Measurements from ENCODE around the gene SMAP1.

The SMAP1 gene

DNA sequence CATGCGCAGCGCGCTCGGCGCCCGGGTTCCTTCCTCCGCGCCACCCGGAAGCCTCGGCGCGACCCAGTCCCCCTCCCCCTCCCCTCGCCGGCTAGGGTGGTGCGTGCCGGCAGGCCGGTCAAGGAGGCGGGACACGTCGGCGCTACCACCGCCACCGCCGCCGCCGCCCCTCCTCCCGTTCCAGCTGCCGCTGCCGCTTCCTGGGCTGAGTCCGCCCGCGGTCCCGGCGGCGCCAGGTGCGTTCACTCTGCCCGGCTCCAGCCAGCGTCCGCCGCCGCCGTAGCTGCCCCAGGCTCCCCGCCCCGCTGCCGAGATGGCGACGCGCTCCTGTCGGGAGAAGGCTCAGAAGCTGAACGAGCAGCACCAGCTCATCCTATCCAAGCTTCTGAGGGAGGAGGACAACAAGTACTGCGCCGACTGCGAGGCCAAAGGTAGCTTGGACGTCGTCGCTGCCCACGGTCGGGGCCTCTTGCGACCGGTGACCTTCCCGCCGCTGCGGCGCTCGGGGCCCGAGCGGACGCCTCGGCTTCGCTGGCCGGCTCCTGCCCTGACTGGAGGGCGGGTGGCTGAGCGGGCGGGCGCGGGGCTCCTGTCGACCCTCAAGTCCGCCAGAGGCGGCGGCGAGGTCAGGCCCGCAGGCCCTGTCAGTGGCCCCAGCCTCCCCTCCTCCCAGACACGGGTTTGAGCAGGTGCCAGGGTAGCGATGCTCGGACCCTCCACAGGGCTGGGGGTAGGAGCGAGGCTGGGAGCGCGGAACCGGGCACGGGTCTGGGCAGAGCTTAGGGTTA is at the start of gene SMAP1:
Gene SMAP1, plus strand, starts transcription at position 173 of the 788 bp plus-strand sequence. Its CDS starts 141 bp downstream, at position 314.
- DNase-seq (ENCODE audit: low read depth in 1 of 2, low spot score in 1 of 2), result peak; percentile 88 to 93

GRCh38 chr6:70620746-70621145 is 46.9 kb upstream of the SMAP1 start:
- DNase-seq (ENCODE audit: low read depth in 1 of 2, low spot score in 1 of 2), result no peak

- DNase-seq (ENCODE audit: low read depth in 1 of 2, low spot score in 1 of 2), result no peak
Measured at GRCh38 chr6:70622461-70622860, 45.2 kb upstream of the SMAP1 start.

DNA sequence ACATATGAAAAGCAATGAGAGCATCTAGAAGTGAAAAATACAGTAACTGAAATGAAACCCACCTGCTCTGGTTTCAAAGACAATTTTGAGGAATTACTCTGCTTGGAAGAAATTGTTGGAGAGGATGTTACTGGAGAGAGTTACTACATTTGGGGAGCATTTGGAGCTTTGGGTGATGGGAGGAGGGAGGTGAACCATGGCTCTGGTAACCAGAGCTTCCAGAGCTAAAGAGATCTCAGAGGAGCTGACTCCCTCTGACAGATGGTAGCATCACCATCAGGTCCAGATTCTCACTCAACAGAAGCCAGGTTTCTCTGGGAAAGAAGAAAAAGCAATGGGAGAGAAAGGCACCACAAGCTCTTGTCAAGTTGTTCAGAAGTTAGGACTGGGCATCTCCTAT is 42.2 kb upstream of the SMAP1 start:
- DNase-seq (ENCODE audit: low read depth in 1 of 2, low spot score in 1 of 2), result no peak

DNA sequence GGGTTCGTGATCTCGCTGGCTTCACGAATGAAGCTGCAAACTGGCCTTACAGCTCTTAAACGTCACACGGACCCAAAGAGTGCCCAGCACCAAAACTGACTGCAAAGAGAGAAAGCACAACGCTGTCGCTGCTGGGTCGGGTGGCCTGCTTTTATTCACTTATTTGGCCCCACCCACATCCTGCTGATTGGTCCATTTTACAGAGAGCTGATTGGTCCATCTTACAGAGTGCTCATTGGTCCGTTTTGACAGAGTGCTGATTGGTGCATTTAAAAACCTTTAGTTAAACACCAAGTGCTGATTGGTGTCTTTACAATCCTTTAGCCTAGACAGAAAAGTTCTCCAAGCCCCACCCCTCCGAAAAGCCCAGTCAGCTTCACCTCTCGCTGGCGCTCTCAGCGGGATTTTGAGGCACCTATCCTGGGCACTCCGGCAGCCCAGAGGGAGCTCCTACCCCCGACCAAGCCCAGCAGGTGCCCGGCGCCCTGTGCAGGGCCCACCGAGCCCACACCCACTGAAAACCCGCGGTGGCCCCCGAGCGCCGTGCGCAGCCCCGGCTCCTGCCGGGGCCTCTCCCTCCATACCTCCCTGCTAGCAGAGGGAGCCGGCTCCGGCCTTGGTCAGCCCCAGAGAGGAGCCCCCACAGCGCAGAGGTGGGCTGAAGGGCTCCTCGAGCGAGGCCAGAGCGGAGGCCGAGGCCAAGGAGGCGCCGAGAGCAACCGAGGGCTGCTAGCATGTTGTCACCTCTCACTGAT is 40.0 kb upstream of the SMAP1 start:
- no peak for DNase-seq (ENCODE audit: low read depth in 1 of 2, low spot score in 1 of 2)

GRCh38 chr6:70629929-70630328 is 37.8 kb upstream of the SMAP1 start:
- no peak for DNase-seq (ENCODE audit: low read depth in 1 of 2, low spot score in 1 of 2)

- no peak for DNase-seq (ENCODE audit: low read depth in 1 of 2, low spot score in 1 of 2)
Measured at GRCh38 chr6:70633870-70634269, 33.8 kb upstream of the SMAP1 start.

GRCh38 chr6:70636596-70636995 is 31.1 kb upstream of the SMAP1 start:
- no peak for DNase-seq (ENCODE audit: low read depth in 1 of 2, low spot score in 1 of 2)

DNA sequence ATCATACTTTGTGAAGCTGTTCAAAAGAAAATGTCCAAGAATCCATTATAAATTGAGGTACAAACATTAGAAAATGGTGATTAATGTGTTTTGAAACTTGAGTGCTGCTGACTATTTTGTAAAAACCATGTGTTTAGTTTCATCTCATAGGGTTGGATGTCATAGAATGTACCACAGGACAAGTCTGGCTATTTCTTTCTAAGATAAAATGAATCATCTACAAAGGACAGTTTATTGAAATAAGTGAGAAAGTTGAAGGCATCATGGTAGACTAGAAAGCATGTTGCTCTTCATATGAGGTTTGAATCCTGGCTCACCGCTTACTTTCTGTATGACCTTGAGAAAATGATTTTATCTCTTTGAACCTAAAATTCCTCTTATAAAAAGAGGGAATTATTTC is 29.2 kb upstream of the SMAP1 start:
- no peak for DNase-seq (ENCODE audit: low read depth in 1 of 2, low spot score in 1 of 2)

DNA sequence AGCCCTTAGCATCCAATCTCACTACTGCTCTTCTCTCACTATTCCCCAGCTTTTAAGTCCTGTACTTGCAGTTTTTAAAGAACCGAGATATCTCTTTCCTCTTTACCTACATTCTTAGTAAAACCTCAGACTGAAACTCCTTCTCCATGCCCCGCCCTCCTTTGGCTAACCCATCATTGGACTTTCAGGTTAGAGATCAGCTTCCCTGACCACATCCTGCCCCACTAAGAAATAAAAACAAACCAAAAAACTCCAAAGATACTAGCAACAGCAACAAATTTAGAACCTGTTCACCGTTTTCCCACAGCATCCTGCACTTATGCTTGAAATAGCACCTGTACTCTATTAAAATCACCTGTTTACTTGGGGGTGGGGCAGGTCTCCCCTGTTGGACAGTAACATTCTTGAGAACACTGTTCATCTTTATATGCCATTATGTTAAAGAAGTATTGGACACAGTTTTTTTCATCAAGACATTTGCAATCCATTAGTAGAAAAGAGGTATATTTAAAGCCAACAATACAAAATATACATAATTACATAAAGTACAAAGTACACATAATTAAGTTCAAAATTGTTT is 16.3 kb upstream of the SMAP1 start:
- peak in 1 of 2 donors; percentile 7 for DNase-seq (ENCODE audit: low read depth in 1 of 2, low spot score in 1 of 2)

- no peak for DNase-seq (ENCODE audit: low read depth in 1 of 2, low spot score in 1 of 2)
Measured at GRCh38 chr6:70652216-70652615, 15.5 kb upstream of the SMAP1 start.

- DNase-seq (ENCODE audit: low read depth in 1 of 2, low spot score in 1 of 2), result no peak
Measured at GRCh38 chr6:70657706-70658105, 10.0 kb upstream of the SMAP1 start.

GRCh38 chr6:70663881-70664466 is 3.7 kb upstream of the SMAP1 start:
- no peak for DNase-seq (ENCODE audit: low read depth in 1 of 2, low spot score in 1 of 2)

DNA sequence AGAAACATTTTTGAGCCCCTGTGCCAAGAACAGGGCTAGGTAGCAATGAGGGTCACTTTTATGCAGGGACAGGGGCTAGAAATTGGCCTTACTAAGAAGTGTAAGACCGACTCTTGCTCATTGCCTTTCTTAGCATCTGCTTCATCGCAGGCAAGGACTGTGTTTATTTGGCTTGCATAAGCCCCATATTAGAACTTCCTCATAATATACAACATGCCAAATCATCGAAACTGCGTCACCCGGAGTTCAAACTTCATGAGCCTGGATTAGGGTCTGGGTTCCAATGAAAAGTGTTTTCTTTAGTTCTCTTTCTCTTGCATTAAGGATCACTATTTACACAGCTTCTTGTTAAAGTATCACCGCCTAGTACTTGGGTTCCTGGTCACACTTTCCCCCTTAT is 977 bp upstream of the SMAP1 start:
- no peak for DNase-seq (ENCODE audit: low read depth in 1 of 2, low spot score in 1 of 2)

- DNase-seq (ENCODE audit: low read depth in 1 of 2, low spot score in 1 of 2), result no peak
Measured at GRCh38 chr6:70667256-70667710, 400 bp upstream of the SMAP1 start.

DNA sequence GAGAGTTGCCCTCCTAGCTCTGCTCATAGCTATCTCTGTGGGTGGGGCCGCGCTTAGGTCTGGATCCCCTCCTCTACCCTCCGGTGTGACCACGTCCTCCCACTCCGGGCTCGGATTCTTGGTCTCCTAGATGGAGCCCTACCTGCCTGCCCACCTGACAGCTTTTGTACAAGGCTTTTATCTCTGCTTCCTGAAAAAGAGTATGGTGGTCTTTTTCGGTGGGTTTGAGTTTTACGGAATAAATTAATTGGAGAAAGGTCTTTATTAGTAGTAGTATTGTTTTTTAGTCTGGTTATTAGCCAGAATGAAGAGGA is 773 bp downstream of the SMAP1 start:
- no peak for DNase-seq (ENCODE audit: low read depth in 1 of 2, low spot score in 1 of 2)

DNA sequence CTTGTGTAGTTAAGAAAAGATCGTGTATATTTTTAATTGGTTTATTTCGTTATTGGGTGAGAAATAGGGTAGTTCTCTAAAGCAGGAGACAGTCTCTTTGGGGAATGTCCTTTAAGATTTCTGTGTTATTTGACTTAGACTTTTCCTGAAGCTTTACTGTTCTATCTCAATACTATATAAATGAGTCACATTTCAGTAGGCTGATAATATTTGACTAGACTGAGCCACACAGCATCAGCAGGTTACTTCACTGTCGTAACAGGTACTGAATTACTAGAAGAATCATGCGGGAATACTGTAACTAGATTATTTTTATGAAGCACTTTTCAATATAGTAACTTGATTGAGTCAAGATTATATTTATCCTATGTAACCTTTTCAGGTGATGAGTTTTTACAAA is 1.4 kb downstream of the SMAP1 start:
- DNase-seq (ENCODE audit: low read depth in 1 of 2, low spot score in 1 of 2), result no peak

DNA sequence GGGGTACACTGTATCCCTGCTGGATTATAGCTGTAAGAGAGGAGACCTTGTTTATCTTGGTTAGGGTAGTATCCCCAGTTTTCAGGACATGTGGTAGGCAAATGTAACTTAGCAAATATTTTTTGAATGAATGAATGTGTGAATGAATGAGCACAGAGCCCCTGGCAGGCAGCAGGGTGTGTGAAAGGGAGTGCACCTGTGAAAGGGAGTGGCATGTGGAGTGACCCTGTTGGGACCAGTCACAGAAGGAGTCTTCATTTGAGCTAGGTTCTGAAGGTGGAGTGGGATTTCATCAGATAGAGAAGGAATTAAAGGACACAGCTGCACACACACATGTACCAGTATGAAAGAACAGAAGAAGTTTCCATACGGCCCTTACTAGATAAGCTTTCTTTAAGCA is 4.9 kb downstream of the SMAP1 start:
- DNase-seq (ENCODE audit: low read depth in 1 of 2, low spot score in 1 of 2), result no peak

GRCh38 chr6:70673054-70673453 is 5.4 kb downstream of the SMAP1 start:
- no peak for DNase-seq (ENCODE audit: low read depth in 1 of 2, low spot score in 1 of 2)

DNA sequence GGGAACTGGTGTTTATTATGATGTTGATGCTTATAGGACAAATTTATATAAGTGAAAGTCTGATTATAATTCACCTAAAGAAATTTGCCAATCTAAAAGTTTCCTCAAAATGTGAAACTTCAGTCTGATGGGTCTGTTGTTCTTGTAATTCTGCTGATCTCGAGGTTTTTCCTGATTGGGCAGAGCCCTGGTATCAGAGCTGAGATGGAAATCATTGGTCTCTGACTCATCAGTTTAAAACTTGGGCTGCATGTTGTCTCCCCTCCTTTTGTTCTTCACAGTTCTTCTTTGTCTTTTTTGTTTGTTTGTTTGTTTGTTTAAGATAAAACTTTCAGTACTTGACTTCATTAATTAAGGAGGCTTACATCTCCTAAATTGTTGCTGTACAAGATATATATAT is 5.9 kb downstream of the SMAP1 start:
- no peak for DNase-seq (ENCODE audit: low read depth in 1 of 2, low spot score in 1 of 2)

- no peak for DNase-seq (ENCODE audit: low read depth in 1 of 2, low spot score in 1 of 2)
Measured at GRCh38 chr6:70675822-70676221, 8.1 kb downstream of the SMAP1 start.

DNA sequence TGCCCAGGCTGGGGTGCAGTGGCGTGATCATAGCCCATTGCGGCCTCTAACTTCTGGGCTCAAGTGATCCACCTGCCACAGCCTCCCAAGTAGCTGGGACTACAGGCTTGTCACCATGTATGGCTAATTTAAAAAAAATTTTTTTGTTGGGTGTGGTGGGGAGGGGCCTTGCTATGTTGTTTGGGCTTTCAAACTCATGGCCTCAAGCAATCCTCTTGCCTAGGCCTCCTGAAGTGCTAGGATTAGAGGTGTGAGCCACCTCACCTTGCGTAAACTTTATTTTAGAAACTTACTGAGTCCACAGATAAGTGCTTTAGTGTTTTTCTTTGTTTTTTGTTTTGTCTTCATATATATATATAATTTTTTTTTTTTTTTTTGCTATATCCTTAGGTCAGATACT is 9.1 kb downstream of the SMAP1 start:
- DNase-seq (ENCODE audit: low read depth in 1 of 2, low spot score in 1 of 2), result no peak

All from stimulated activated CD4-positive, alpha-beta T cell treated with anti-CD3 and anti-CD28 coated beads, Interleukin-15, amount 100 ng/mL, for 1 hour (primary cell).